ENCODE measurements around the gene ZFYVE16.
"Not testable (repeated sequence)": the region's sequence is repeated elsewhere in the genome, so short reads cannot be mapped to it uniquely, and the experiment has no call there.

Gene ZFYVE16

GRCh38 chr5:80439213-80439612 lies 31.3 kb downstream of the ZFYVE16 start:
- TF ChIP-seq, protein P1, sequence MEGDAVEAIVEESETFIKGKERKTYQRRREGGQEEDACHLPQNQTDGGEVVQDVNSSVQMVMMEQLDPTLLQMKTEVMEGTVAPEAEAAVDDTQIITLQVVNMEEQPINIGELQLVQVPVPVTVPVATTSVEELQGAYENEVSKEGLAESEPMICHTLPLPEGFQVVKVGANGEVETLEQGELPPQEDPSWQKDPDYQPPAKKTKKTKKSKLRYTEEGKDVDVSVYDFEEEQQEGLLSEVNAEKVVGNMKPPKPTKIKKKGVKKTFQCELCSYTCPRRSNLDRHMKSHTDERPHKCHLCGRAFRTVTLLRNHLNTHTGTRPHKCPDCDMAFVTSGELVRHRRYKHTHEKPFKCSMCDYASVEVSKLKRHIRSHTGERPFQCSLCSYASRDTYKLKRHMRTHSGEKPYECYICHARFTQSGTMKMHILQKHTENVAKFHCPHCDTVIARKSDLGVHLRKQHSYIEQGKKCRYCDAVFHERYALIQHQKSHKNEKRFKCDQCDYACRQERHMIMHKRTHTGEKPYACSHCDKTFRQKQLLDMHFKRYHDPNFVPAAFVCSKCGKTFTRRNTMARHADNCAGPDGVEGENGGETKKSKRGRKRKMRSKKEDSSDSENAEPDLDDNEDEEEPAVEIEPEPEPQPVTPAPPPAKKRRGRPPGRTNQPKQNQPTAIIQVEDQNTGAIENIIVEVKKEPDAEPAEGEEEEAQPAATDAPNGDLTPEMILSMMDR (IDR thresholded peaks at IDR 0.05; ENCODE audit: control insufficient read depth, extremely low read depth, insufficient read depth) = no peak
- DNase-seq (ENCODE audit: low read depth) = no peak
- H3K4me3 ChIP-seq (ENCODE audit: low read depth, low read length) = no peak overlapping the region

DNA sequence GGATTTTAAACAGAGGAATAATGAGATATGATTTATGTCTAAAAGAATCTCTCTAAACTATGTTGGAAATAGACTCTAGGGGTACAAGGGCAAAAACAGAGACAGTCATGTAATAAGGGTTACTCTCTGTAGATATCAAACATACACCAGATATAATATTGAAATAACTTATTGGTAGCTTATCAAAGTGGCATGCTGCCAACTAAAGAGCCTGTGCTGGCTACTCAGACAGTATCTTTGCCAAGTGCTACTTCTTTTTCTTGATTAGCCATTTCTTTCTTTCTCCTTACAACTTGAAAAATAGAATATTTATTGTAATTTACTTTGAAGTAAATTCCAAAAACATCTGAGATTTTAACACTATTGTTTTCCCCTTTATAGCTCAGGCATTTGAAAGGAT lies 34.9 kb downstream of the ZFYVE16 start:
- H3K4me3 ChIP-seq (ENCODE audit: low read depth, low read length) = no peak overlapping the region
- no peak for DNase-seq (ENCODE audit: low read depth)
- TF ChIP-seq, protein P1 (IDR thresholded peaks at IDR 0.05; ENCODE audit: control insufficient read depth, extremely low read depth, insufficient read depth) = no peak

DNA sequence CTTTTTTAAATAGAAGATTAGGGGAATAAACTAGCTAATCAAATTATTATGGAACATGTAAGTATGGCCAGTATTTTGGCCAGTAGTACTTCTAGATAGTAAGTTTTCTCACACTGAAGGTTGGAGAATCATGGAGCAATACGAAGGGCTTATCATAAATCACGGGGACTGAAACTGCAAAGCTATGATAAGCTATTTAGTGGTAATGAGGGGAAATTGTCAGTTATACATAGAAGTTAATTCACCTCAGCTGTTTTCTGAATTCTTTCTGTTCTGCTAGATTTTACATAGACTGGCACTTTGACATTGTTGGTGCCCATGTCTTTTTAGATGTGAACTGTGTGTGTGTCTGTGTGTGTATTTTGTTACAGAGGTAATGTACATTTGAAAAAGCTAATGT lies 45.5 kb downstream of the ZFYVE16 start:
- no peak for DNase-seq (ENCODE audit: low read depth)
- TF ChIP-seq, protein P1 (IDR thresholded peaks at IDR 0.05; ENCODE audit: control insufficient read depth, extremely low read depth, insufficient read depth) = no peak
- H3K4me3 ChIP-seq (ENCODE audit: low read depth, low read length) = no peak overlapping the region

GRCh38 chr5:80463269-80463668 lies 55.4 kb downstream of the ZFYVE16 start:
- no peak overlapping the region for H3K4me3 ChIP-seq (ENCODE audit: low read depth, low read length)
- TF ChIP-seq, protein P1 (IDR thresholded peaks at IDR 0.05; ENCODE audit: control insufficient read depth, extremely low read depth, insufficient read depth) = no peak
- no peak for DNase-seq (ENCODE audit: low read depth)

- TF ChIP-seq, protein P1 (IDR thresholded peaks at IDR 0.05; ENCODE audit: control insufficient read depth, extremely low read depth, insufficient read depth) = no peak
- H3K4me3 ChIP-seq (ENCODE audit: low read depth, low read length) = no peak overlapping the region
- DNase-seq (ENCODE audit: low read depth) = no peak
Observed at GRCh38 chr5:80466669-80467485, 59.0 kb downstream of the ZFYVE16 start.

GRCh38 chr5:80468131-80468530 lies 60.3 kb downstream of the ZFYVE16 start:
- TF ChIP-seq, protein P1 (IDR thresholded peaks at IDR 0.05; ENCODE audit: control insufficient read depth, extremely low read depth, insufficient read depth) = no peak
- DNase-seq (ENCODE audit: low read depth) = no peak
- no peak overlapping the region for H3K4me3 ChIP-seq (ENCODE audit: low read depth, low read length)

GRCh38 chr5:80470631-80471030 lies 62.8 kb downstream of the ZFYVE16 start:
- not testable (repeated sequence) for H3K4me3 ChIP-seq (ENCODE audit: low read depth, low read length); DNase-seq (ENCODE audit: low read depth)
